H1 (cell line): ENCODE results near the gene DHX34. TPM values are rescaled to one million over a fixed set of nuclear protein-coding genes. Genes with fewer than 3 reads are reported as not detected.

Experiments used
- BACH1 ChIP-seq: IDR thresholded peaks from 2 replicates; pipeline ENCODE4 v1.6.1; 2012; ENCODE audit warnings: low read length, improper control_type of control experiment
- BCL11A ChIP-seq, 2 experiments: IDR thresholded peaks; one replicate each; pipeline ENCODE4 v1.6.1; 2011; ENCODE audit warnings: low read depth in 2 of 2, low read length in 2 of 2, mild to moderate bottlenecking in 2 of 2
- CEBPB ChIP-seq: IDR thresholded peaks from 2 replicates; pipeline ENCODE4 v1.6.1; 2012; ENCODE audit warnings: low read depth, low read length
- CHD2 ChIP-seq: IDR thresholded peaks from 2 replicates; pipeline ENCODE4 v1.6.1; 2012; ENCODE audit warnings: low read length, improper control_type of control experiment
- JUN ChIP-seq: IDR thresholded peaks from 2 replicates; pipeline ENCODE4 v1.6.1; 2011; ENCODE audit warnings: low read depth, mild to moderate bottlenecking, improper control_type of control experiment, low read length
- KDM5A ChIP-seq: fragments of 200-600 bp; IDR thresholded peaks from 2 replicates; pipeline ENCODE4 v1.7.1; 2012; ENCODE audit warnings: mild to moderate bottlenecking, low read length, inconsistent platforms, mixed read lengths
- RXRA ChIP-seq: IDR thresholded peaks from 2 replicates; pipeline ENCODE4 v1.6.1; 2011; ENCODE audit warnings: low read depth, mild to moderate bottlenecking, low read length, moderate library complexity; ENCODE audit not compliant: insufficient read depth
- polyA plus RNA-seq, 7 experiments: library from polyadenylated mRNA; depleted of rRNA in 3 of 7; stranded (reverse) in 5 of 7; unstranded in 2 of 7; fragments of >200 nt in 5 of 7; fragments of 200-250 nt in 2 of 7; gene quantifications; 1 replicate in 5 of 7; 2 replicates in 1 of 7; 4 replicates in 1 of 7; pipeline versions ENCODE4 v1.2.1 to v1.2.3, GENCODE V29; 2011 to 2013; ENCODE audit warnings: missing spikeins in 2 of 7, mixed read lengths in 2 of 7
- total RNA-seq: library from RNA; stranded (reverse); fragmentation: NEBNext Ultra II Directional; extraction: Animal tissue kit (Norgen Biotek cat#: 25700); gene quantifications from 2 replicates; pipeline ENCODE4 v1.2.1, GENCODE V29; 2021

The DHX34 gene
- total and polyA plus RNA-seq, 2 of the 8 experiments (the other 6 are each of a cell fraction or from before 2014, with no cell fraction given) = 17.5 to 24.3 TPM

GRCh38 chr19:47390533-47391488 is 41.7 kb downstream of the DHX34 start (continued):
- no peak for TF ChIP-seq RXRA
- TF ChIP-seq KDM5A = no peak
- no peak for TF ChIP-seq CHD2
- TF ChIP-seq BCL11A (IDR thresholded peaks at IDR 0.05; ENCODE audit: low read depth in 2 of 2, low read length in 2 of 2) = no peak
- TF ChIP-seq BACH1 = no peak
- no peak for TF ChIP-seq JUN
- TF ChIP-seq CEBPB = no peak
- TF ChIP-seq, all 59 proteins: peak for 3
